GM21528 (cell line): ENCODE data around the gene WBP2.
"Not testable (repeated sequence)": the region's sequence is repeated elsewhere in the genome, so short reads cannot be mapped to it uniquely, and the experiment has no call there.

Experiments used
- ATAC-seq: cut with Tn5 transposase; IDR thresholded peaks from one replicate; pipeline ENCODE4 v1.9.1; 2021; ENCODE audit warnings: mild to moderate bottlenecking, moderate library complexity; ENCODE audit not compliant: unreplicated experiment, low FRiP score

WBP2 gene

GRCh38 chr17:75818326-75818885 lies 36.7 kb downstream of the WBP2 start:
- ATAC-seq = no peak

- no peak for ATAC-seq
Measured at GRCh38 chr17:75817571-75817970, 37.6 kb downstream of the WBP2 start.

GRCh38 chr17:75816693-75817092 lies 38.4 kb downstream of the WBP2 start:
- ATAC-seq = no peak

- no peak for ATAC-seq
Measured at GRCh38 chr17:75815399-75815798, 39.7 kb downstream of the WBP2 start.

GRCh38 chr17:75814900-75815373 lies 40.2 kb downstream of the WBP2 start:
- ATAC-seq = no peak

GRCh38 chr17:75814021-75814395 lies 41.1 kb downstream of the WBP2 start:
- ATAC-seq = no peak

- no peak for ATAC-seq
Measured at GRCh38 chr17:75813081-75814020, 41.8 kb downstream of the WBP2 start.

- ATAC-seq = no peak
Measured at GRCh38 chr17:75812096-75813013, 42.8 kb downstream of the WBP2 start.

- ATAC-seq = no peak
Measured at GRCh38 chr17:75811174-75811573, 44.0 kb downstream of the WBP2 start.

GRCh38 chr17:75810756-75811155 lies 44.4 kb downstream of the WBP2 start:
- ATAC-seq = not testable (repeated sequence)

- no peak for ATAC-seq
Measured at GRCh38 chr17:75810216-75810615, 44.9 kb downstream of the WBP2 start.

GRCh38 chr17:75809631-75810111 lies 45.5 kb downstream of the WBP2 start:
- ATAC-seq = no peak

GRCh38 chr17:75808905-75809621 lies 46.1 kb downstream of the WBP2 start:
- ATAC-seq = no peak

- ATAC-seq = no peak
Measured at GRCh38 chr17:75808549-75808904, 46.6 kb downstream of the WBP2 start.

- ATAC-seq = no peak
Measured at GRCh38 chr17:75807861-75808260, 47.3 kb downstream of the WBP2 start.

GRCh38 chr17:75806822-75807500 lies 48.2 kb downstream of the WBP2 start:
- no peak for ATAC-seq

GRCh38 chr17:75803883-75804282 lies 51.3 kb downstream of the WBP2 start:
- no peak for ATAC-seq

- ATAC-seq = no peak
Measured at GRCh38 chr17:75799402-75799801, 55.7 kb downstream of the WBP2 start.

- no peak for ATAC-seq
Measured at GRCh38 chr17:75795820-75796607, 59.1 kb downstream of the WBP2 start.
